ENCODE results near the gene TUBA1A. TPM values are rescaled to one million over a fixed set of nuclear protein-coding genes. Genes with fewer than 3 reads are reported as not detected.
"Not testable (repeated sequence)": the region's sequence is repeated elsewhere in the genome, so short reads cannot be mapped to it uniquely, and the experiment has no call there.

Gene TUBA1A
- total and polyA plus RNA-seq, 4 donors, result 89.7 to 270 (median 259) TPM

- 33 to 56% methylated on average over 5 of the region's 5 CpGs for WGBS, 2 donors
- H3K9me3 ChIP-seq (ENCODE audit: control insufficient read depth in 4 of 4, insufficient read depth in 3 of 4, low read length in 3 of 4), result no peaks in the 10 kb centered on the region
- ATAC-seq (ENCODE audit: insufficient read depth, low FRiP score), result no peak
- no peak for DNase-seq
- H3K27ac ChIP-seq (ENCODE audit: low read depth in 1 of 2, low read length in 1 of 2), result no peak overlapping the region
- H3K4me1 ChIP-seq (ENCODE audit: control insufficient read depth in 5 of 5, insufficient read depth in 5 of 5, low read length in 5 of 5), result peaks cover 0 to 17% (median 7%) of the 10 kb centered on the region in 5 donors
- H3K27me3 ChIP-seq (ENCODE audit: control insufficient read depth in 3 of 3, insufficient read depth in 3 of 3, low read length in 2 of 3), result no peaks in the 10 kb centered on the region
- H3K9ac ChIP-seq (ENCODE audit: insufficient read depth in 1 of 2, low read length in 2 of 2), result no peak overlapping the region
- no peak overlapping the region for H3K4me3 ChIP-seq
- TF ChIP-seq CTCF (IDR thresholded peaks at IDR 0.05; ENCODE audit: control extremely low read depth, extremely low read depth), result no peak
- H3K36me3 ChIP-seq (ENCODE audit: control insufficient read depth in 4 of 4, insufficient read depth in 4 of 4, low read length in 4 of 4), result no peaks in the 10 kb centered on the region
Observed at GRCh38 chr12:49197256-49197655, 8.4 kb upstream of the TUBA1A start.

- Histone ChIP-seq H3K27me3 (ENCODE audit: control insufficient read depth in 3 of 3, insufficient read depth in 3 of 3, low read length in 2 of 3) (no peaks in the 10 kb centered on the region), H3K9ac (ENCODE audit: insufficient read depth in 1 of 2, low read length in 2 of 2) (no peak overlapping the region), H3K4me3 (no peak overlapping the region), H3K27ac (ENCODE audit: low read depth in 1 of 2, low read length in 1 of 2) (no peak overlapping the region), H3K4me1 (ENCODE audit: control insufficient read depth in 5 of 5, insufficient read depth in 5 of 5, low read length in 5 of 5) (peaks cover 0 to 3% (median under 1%) of the 10 kb centered on the region in 5 donors), H3K36me3 (ENCODE audit: control insufficient read depth in 4 of 4, insufficient read depth in 4 of 4, low read length in 4 of 4) (no peaks in the 10 kb centered on the region), H3K9me3 (ENCODE audit: control insufficient read depth in 4 of 4, insufficient read depth in 3 of 4, low read length in 3 of 4) (no peaks in the 10 kb centered on the region)
- TF ChIP-seq CTCF (IDR thresholded peaks at IDR 0.05; ENCODE audit: control extremely low read depth, extremely low read depth), result no peak
- ATAC-seq (ENCODE audit: insufficient read depth, low FRiP score), result no peak
- WGBS, 2 donors, result 59 to 76% methylated on average over 3 of the region's 3 CpGs
- no peak for DNase-seq
Observed at GRCh38 chr12:49195736-49196135, 6.9 kb upstream of the TUBA1A start.

GRCh38 chr12:49193746-49194145 is 4.9 kb upstream of the TUBA1A start:
- H3K4me3 ChIP-seq; H3K27me3 ChIP-seq (ENCODE audit: control insufficient read depth in 3 of 3, insufficient read depth in 3 of 3, low read length in 2 of 3); H3K4me1 ChIP-seq (ENCODE audit: control insufficient read depth in 5 of 5, insufficient read depth in 5 of 5, low read length in 5 of 5); H3K9ac ChIP-seq (ENCODE audit: insufficient read depth in 1 of 2, low read length in 2 of 2); H3K9me3 ChIP-seq (ENCODE audit: control insufficient read depth in 4 of 4, insufficient read depth in 3 of 4, low read length in 3 of 4); DNase-seq; H3K27ac ChIP-seq (ENCODE audit: low read depth in 1 of 2, low read length in 1 of 2); H3K36me3 ChIP-seq (ENCODE audit: control insufficient read depth in 4 of 4, insufficient read depth in 4 of 4, low read length in 4 of 4); ATAC-seq (ENCODE audit: insufficient read depth, low FRiP score): not testable (repeated sequence)
- 90 to 99% methylated on average over 4 of the region's 4 CpGs for WGBS, 2 donors

- peaks cover 0 to 18% (median 1%) of the 10 kb centered on the region in 5 donors for H3K4me1 ChIP-seq (ENCODE audit: control insufficient read depth in 5 of 5, insufficient read depth in 5 of 5, low read length in 5 of 5)
- 97 to 98% methylated on average over 6 of the region's 6 CpGs for WGBS, 2 donors
Observed at GRCh38 chr12:49191498-49191897, 2.6 kb upstream of the TUBA1A start.

More at GRCh38 chr12:49191498-49191897, 2.6 kb upstream of the TUBA1A start:
- not testable (repeated sequence) for DNase-seq; ATAC-seq (ENCODE audit: insufficient read depth, low FRiP score); H3K36me3 ChIP-seq (ENCODE audit: control insufficient read depth in 4 of 4, insufficient read depth in 4 of 4, low read length in 4 of 4); H3K27ac ChIP-seq (ENCODE audit: low read depth in 1 of 2, low read length in 1 of 2); H3K4me3 ChIP-seq; H3K9me3 ChIP-seq (ENCODE audit: control insufficient read depth in 4 of 4, insufficient read depth in 3 of 4, low read length in 3 of 4); H3K27me3 ChIP-seq (ENCODE audit: control insufficient read depth in 3 of 3, insufficient read depth in 3 of 3, low read length in 2 of 3); H3K9ac ChIP-seq (ENCODE audit: insufficient read depth in 1 of 2, low read length in 2 of 2)

All from lung (tissue), 12 donors.